T-helper 1 cell (primary cell): Measurements from ENCODE around the gene NPHP4.

Experiments
- DNase-seq, 5 donors: peaks; one replicate each; pipeline ENCODE4 v3.0.0-alpha.2; 2012 to 2020

Gene NPHP4

DNA sequence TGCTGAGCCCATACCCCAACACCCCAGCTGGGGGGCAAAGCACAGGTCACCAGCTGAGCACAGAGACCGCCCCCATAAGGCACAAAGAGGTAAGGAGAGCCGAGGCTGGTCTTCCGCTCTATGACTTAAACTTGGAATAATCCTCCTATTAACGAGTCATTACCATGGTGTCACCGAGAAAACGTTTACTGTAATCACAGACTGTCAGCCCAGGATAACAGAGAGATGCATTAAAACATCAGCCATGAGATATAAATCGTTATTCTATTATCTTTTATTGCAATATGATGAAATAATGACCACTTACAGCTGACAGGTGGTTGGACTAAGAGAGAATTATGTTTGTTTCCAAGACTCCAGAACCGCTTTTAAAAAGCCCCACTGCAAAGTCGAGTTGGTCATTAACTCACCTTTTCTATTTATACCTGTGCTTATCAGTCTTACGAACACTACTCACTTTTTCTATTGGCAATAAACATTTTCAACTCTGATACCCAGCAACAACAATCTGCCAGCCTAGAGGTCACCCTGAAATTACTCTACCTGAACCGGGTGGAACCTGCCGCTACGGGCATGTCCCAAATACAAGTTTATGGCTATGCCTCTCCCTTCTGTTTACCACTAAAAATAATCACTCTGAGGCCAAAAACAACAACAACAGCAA, 21.5 kb downstream of the NPHP4 start:
- DNase-seq: no peak

GRCh38 chr1:5969168-5969567, 23.1 kb downstream of the NPHP4 start:
- no peak for DNase-seq

GRCh38 chr1:5968161-5968736, 24.0 kb downstream of the NPHP4 start:
- DNase-seq: no peak

- DNase-seq: no peak
Observed at GRCh38 chr1:5967351-5968160, 24.7 kb downstream of the NPHP4 start.

DNA sequence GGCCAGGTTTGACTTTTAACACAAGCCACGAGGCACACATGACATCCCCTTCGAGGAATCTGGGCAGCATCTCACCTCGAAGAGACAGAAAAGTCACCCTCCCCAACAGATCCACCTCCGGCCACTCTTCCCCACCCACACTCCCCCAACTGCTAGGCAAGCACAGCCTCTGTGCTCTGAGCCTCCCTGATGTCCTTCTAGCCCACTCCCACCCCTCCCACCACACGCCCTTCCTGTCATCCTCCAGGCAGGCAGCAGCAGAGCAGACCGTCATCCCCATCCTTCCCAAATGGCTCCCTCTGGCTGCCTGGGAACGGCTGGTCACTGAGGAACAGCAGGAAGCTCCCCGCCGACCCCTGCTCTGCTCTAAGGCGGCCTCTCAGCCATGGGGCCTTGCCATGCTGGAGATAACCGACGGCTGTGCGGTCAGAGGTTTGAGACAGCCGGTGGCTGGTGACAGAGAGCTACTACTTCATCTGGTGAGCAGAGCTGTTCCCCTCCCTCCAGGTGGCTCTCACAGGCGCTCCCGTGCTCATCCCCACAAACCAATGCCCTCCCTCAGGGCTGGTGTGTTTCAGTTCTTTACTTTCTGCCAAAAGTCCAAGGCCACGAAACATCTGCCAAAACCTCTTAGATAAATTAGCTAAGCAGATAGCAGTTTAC, 25.6 kb downstream of the NPHP4 start:
- no peak for DNase-seq

DNA sequence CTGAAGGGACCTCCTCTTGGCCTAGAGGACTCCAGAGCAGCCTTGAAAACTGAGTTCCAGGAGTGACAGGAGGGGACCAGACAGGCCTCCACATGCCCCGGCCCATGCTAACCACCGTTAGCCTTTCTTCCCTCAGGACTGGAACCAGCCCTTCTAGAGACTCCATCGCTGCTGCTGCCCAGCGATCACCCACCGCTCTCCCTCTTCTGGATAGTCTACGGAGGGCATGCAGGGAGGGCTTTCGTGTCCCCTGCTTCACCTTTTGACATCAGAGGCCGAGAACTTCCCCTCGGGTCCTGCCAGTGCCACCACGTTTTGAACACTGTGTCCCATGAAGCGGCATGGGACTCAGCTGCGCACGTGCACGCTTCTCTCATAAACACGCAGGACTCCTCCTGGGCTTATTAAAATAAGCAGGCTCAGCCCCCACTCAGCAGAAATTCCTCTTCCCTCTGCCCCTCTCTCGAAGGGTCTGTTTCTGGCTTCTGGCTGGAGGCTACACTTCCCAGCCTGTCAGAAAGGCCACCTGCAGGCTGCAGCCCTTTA, 26.6 kb downstream of the NPHP4 start:
- no peak for DNase-seq

- no peak for DNase-seq
Observed at GRCh38 chr1:5962265-5963105, 29.7 kb downstream of the NPHP4 start.

GRCh38 chr1:5961601-5962000, 30.6 kb downstream of the NPHP4 start:
- DNase-seq: no peak

DNA sequence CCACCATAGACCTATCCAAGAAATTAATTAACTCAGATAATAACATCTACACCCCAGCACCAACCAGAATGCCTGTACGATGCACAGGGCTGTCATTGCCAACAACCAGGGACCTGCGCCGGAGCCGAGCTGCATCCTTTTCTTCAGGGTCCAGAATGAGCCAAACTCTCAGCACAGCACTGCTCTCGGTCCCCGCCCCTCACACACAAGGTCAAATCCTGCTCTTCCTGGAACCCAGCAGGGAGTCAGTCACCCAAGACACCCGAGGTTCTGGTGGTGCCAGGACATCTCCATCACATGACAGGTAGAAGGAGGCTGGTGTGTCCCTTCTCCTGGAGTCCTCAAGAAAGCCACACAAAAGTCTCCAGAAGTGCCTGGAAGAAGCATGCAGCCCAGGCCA, 31.9 kb downstream of the NPHP4 start:
- DNase-seq: no peak

GRCh38 chr1:5959667-5960230, 32.5 kb downstream of the NPHP4 start:
- DNase-seq: no peak

DNA sequence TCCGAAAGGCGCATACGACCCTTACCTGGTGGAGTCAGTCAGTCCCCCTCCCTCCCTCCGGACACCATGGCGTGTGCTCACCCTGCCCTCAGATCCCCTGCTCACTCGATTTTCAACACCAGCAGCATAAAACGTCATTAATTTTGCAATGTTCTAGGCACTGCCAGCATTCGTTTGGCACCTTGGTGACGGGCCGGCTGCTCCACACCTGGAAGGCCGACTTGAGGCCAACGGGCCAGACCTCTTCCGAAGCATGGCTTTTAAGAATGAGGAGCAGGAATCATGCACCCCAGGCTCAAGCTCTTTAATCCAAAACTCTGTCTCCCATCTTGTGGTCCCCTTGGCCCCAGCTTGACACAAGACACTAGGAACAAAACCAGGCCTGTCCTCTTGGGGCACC, 33.1 kb downstream of the NPHP4 start:
- DNase-seq: no peak

- DNase-seq: no peak
Observed at GRCh38 chr1:5956022-5956830, 36.0 kb downstream of the NPHP4 start.

GRCh38 chr1:5955479-5955977, 36.7 kb downstream of the NPHP4 start:
- DNase-seq: peak in 1 of 5 donors; percentile 84

DNA sequence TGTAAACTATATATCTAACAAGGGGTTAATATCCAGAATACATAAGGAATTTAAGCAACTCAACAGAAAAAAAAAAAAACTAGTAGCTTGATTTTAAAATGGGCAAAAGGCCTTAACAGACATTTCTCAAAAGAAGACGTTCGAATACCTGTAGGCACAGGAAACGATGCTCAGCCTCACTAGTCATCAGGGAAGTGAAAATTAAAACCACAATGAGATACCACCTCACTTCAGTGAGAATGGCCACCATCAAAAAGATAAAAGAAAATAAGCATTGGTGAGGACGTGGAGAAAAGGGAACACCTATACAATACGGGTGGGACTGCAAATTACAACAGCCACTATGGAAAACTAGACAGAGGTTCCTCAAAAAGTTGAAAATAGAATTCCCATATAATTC, 37.3 kb downstream of the NPHP4 start:
- peak in 1 of 5 donors; percentile 80 for DNase-seq

DNA sequence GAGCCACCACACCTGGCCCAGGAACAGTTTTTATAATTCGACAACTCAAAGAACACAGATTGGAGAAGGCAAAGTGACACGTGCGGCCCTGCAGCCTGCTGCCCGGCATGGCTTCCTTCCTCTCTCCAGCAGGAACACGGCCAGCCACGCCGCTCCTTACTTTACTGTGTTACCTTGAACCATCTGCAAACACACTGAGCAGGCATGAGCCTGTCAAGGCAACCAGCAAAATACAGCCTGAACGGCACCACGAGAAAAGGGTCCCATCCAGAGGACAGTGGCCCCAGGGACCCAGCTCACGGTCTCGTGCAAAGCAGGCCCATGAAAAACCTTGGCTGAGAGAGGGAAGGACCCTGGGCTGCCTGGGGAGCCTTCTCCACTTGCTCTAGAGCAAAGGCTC, 38.8 kb downstream of the NPHP4 start:
- DNase-seq: no peak

DNA sequence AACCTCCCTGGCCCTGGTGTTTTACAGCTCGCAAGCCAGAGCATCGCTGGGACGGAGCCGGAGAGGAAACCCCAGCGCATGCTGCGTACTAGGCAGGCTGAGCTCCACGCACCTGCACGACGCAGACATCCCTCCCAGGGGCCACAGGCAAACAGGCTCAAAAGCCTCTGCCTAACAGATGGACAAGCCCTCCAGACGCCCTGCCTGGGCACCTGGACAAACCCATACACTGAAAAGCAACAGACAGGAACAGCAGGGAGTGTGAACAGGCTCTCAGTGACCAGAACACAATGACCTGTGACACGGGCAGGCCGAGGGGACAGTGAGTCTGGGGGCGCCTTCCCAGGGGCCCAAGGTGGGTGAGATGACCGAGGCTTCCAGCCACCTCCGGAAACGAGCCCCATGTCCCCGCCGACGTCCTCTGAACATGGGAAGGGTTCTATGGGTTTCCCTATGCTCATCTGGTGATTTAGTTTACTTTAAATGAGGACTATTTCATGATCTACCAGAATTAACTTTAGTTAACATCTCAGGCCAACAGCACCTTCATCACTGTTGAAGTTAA, 40.3 kb downstream of the NPHP4 start:
- DNase-seq: no peak

DNA sequence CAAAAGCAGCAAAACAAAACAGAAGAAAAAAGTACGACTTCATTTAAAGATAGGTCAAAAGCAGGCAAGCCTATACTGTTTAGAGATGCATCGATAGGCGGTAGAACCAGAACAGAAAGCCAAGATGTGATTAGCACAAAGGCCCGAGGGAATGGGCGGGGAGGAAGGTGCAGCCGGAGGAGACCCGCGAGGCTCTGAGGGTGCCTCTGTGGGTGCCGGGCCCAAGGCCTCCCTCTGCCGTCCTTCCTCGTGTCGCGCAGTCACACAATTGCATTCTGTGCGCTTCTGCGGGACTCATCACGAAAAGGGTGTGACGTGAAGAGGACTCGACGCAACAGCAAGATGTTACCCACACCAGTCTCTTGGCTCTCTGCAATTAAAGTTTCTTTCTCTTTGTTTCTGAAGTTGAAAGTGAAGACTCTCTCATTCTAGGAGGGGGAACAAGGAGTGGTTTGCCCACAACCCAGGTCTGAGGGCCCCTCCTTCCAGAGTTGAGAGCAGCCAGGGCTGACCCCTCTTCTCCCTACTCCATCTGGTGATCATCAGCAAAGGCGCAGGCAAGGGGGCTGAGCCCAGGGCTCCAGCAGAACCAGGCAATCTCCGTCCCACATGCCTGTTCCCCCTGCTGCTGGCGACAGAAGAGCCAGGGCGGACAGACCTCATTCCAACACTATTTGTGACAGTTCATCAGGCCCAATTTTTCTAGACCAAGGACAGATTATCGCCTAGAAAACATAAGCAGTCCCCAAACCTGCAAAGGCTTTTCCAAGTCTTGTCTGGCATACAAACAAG, 41.0 kb downstream of the NPHP4 start:
- no peak for DNase-seq

GRCh38 chr1:5950201-5950895, 41.9 kb downstream of the NPHP4 start:
- DNase-seq: no peak

GRCh38 chr1:5949761-5950100, 42.5 kb downstream of the NPHP4 start:
- no peak for DNase-seq
